HepG2 (cell line): ENCODE results near the gene DENND5B. TPM values are rescaled to one million over a fixed set of nuclear protein-coding genes. Genes with fewer than 3 reads are reported as not detected.

Source experiments
- ATAC-seq: fragments of 200-7000 bp; cut with Tn5 transposase; 3 replicates; pipeline ENCODE4 v1.9.1; 2020; ENCODE audit warnings: mild to moderate bottlenecking, moderate library complexity
- BruUV-seq: library from RNA; stranded (reverse); fragments of 400-500 nt; replicated peaks from 2 replicates; lab custom pipeline; 2021; lab: Mats Ljungman, UMichigan
- CTCF ChIA-PET: fragments of 300-600 bp; formaldehyde crosslinking; extraction: SDS; loops from one replicate; lab custom pipeline; 2021; ENCODE audit warnings: low total read pairs, inconsistent platforms, low intra/inter-chr PET ratio; lab: Yijun Ruan, JAX
- POLR2A ChIA-PET: fragments of 350-600 bp; sonication (Branson Sonifier 250); formaldehyde crosslinking; loops from one replicate; lab custom pipeline; 2020; ENCODE audit warnings: antibody characterized with exemption, inconsistent platforms; lab: Yijun Ruan, JAX
- DNase-seq: peaks from one replicate; pipeline ENCODE4 v3.0.0-alpha.2; 2015; ENCODE audit warnings: low spot score
- FAIRE-seq: peaks from 3 replicates; lab custom pipeline; 2011; peaks lifted over from hg19 to GRCh38; lab: Jason Lieb, UNC
- H2AFZ ChIP-seq: one replicate; pipeline ENCODE4 v1.6.1; 2011; ENCODE audit warnings: low read length, inconsistent platforms
- H3K27ac ChIP-seq: fragments of 300-600 bp; 3 replicates; pipeline ENCODE4 v1.8.0; 2011; ENCODE audit warnings: mixed run types, mild to moderate bottlenecking, mixed read lengths, low read length, inconsistent platforms; ENCODE audit not compliant: insufficient read depth; ENCODE audit errors: extremely low read length
- H3K27me3 ChIP-seq, 2 experiments: fragments of 200-600 bp in 1 of 2; 2 replicates in 1 of 2; 3 replicates in 1 of 2; pipeline versions ENCODE4 v1.6.0 to v1.8.0; 2011; ENCODE audit warnings: low read length in 2 of 2, mild to moderate bottlenecking in 2 of 2, moderate library complexity in 2 of 2, inconsistent platforms in 1 of 2; ENCODE audit not compliant: insufficient read depth in 2 of 2, control insufficient read depth in 1 of 2
- H3K36me3 ChIP-seq, 2 experiments: fragments of 200-600 bp in 1 of 2; replicated peaks in 1 of 2; 2 replicates in 1 of 2; 3 replicates in 1 of 2; pipeline versions ENCODE4 v1.5.1 to v1.8.0; 2011; ENCODE audit warnings: low read length in 2 of 2, inconsistent platforms in 1 of 2; ENCODE audit not compliant: insufficient read depth in 2 of 2, control insufficient read depth in 1 of 2
- H3K4me1 ChIP-seq: 2 replicates; pipeline ENCODE4 v1.5.1; 2012; ENCODE audit warnings: low read length, inconsistent platforms; ENCODE audit not compliant: insufficient read depth
- H3K4me2 ChIP-seq: 2 replicates; pipeline ENCODE4 v1.6.0; 2011; ENCODE audit warnings: low read depth, low read length, inconsistent platforms
- H3K4me3 ChIP-seq, 3 experiments: fragments of 200-600 bp in 1 of 3; sonication (generic), shearing (Covaris generic) in 1 of 3; replicated peaks in 1 of 3; 2 replicates each; pipeline ENCODE4 v1.5.1; 2011 to 2016; ENCODE audit warnings: low read length in 3 of 3, inconsistent platforms in 2 of 3, low read depth in 2 of 3, mild to moderate bottlenecking in 2 of 3, control low read depth in 1 of 3, mixed read lengths in 1 of 3; ENCODE audit not compliant: insufficient read depth in 1 of 3
- H3K79me2 ChIP-seq: one replicate; pipeline ENCODE4 v1.6.1; 2011; ENCODE audit warnings: low read length, inconsistent platforms; ENCODE audit not compliant: insufficient read depth
- H3K9ac ChIP-seq: 2 replicates; pipeline ENCODE4 v1.6.0; 2011; ENCODE audit warnings: mild to moderate bottlenecking, low read depth, low read length, inconsistent platforms; ENCODE audit not compliant: insufficient read depth
- H3K9me3 ChIP-seq: 2 replicates; pipeline ENCODE4 v1.5.1; 2012; ENCODE audit warnings: mild to moderate bottlenecking, low read length
- H4K20me1 ChIP-seq: 2 replicates; pipeline ENCODE4 v1.6.0; 2011; ENCODE audit warnings: inconsistent platforms, mild to moderate bottlenecking, low read length, moderate library complexity; ENCODE audit not compliant: insufficient read depth
- E2F5 ChIP-seq: sonication (generic); formaldehyde crosslinking; conservative IDR thresholded peaks from 2 replicates; pipeline ENCODE4 v1.4.0; 2020; ENCODE audit warnings: missing genetic modification reagents
- FIP1L1 ChIP-seq: fragments of 200-400 bp; formaldehyde crosslinking; IDR thresholded peaks from 2 replicates; pipeline ENCODE4 v1.6.1; 2018; ENCODE audit warnings: low read depth, mild to moderate bottlenecking, low read length, moderate library complexity, borderline replicate concordance; ENCODE audit not compliant: insufficient read depth
- FOXP1 ChIP-seq, 2 experiments: fragments of 450-650 bp in 1 of 2; IDR thresholded peaks; 2 replicates each; pipeline ENCODE4 v1.6.1; 2017 to 2018; ENCODE audit warnings: antibody characterized with exemption in 1 of 2
- HOXA5 ChIP-seq: sonication (generic); formaldehyde crosslinking; IDR thresholded peaks from 2 replicates; pipeline ENCODE4 v1.4.0; 2020; ENCODE audit warnings: missing genetic modification reagents
- KAT2B ChIP-seq: fragments of 150-350 bp; IDR thresholded peaks from 2 replicates; pipeline ENCODE4 v1.6.1; 2014; ENCODE audit warnings: low read depth, low read length, borderline replicate concordance
- MAFF ChIP-seq: IDR thresholded peaks from 2 replicates; pipeline ENCODE4 v1.6.1; 2011; ENCODE audit warnings: low read depth, low read length, improper control_type of control experiment
- PPARG ChIP-seq: conservative IDR thresholded peaks from 2 replicates; pipeline ENCODE4 v1.6.1; 2016; ENCODE audit warnings: missing biosample characterization, missing genetic modification reagents
- RAD21 ChIP-seq: fragments of 450-650 bp; formaldehyde crosslinking; IDR thresholded peaks from 2 replicates; pipeline ENCODE4 v1.5.0; 2020; ENCODE audit warnings: mild to moderate bottlenecking
- RELA ChIP-seq: sonication (generic); formaldehyde crosslinking; IDR thresholded peaks from 2 replicates; pipeline ENCODE4 v1.4.0; 2020; ENCODE audit warnings: missing genetic modification reagents
- SOX13 ChIP-seq, 3 experiments: fragments of 450-650 bp in 1 of 3; sonication (generic) in 1 of 3; formaldehyde crosslinking in 1 of 3; IDR thresholded peaks in 2 of 3; conservative IDR thresholded peaks in 1 of 3; 2 replicates each; pipeline versions ENCODE4 v1.5.0 to v1.6.1; 2016 to 2020; ENCODE audit warnings: antibody characterized with exemption in 1 of 3, mild to moderate bottlenecking in 1 of 3, missing compliant biosample characterization in 1 of 3, missing genetic modification reagents in 1 of 3, moderate library complexity in 1 of 3
- TBL1XR1 ChIP-seq: fragments of 150-350 bp; IDR thresholded peaks from 2 replicates; pipeline ENCODE4 v1.6.1; 2014; ENCODE audit warnings: borderline replicate concordance, low read length; ENCODE audit not compliant: partially characterized antibody
- TFAP4 ChIP-seq: sonication (generic); IDR thresholded peaks from 2 replicates; pipeline ENCODE4 v1.6.1; 2016; ENCODE audit warnings: low read depth, borderline replicate concordance
- U2AF1 ChIP-seq: fragments of 200-400 bp; formaldehyde crosslinking; optimal IDR thresholded peaks from 2 replicates; pipeline ENCODE3; 2017; ENCODE audit warnings: mild to moderate bottlenecking, low read depth, low read length
- ZNF274 ChIP-seq: sonication (generic); formaldehyde crosslinking; IDR thresholded peaks from 2 replicates; pipeline ENCODE4 v1.5.1; 2020; ENCODE audit warnings: mild to moderate bottlenecking, missing genetic modification reagents
- ZNF446 ChIP-seq: sonication (generic); formaldehyde crosslinking; IDR thresholded peaks from 2 replicates; pipeline ENCODE4 v1.5.0; 2020; ENCODE audit warnings: mild to moderate bottlenecking, missing genetic modification reagents
- ZNF639 ChIP-seq: conservative IDR thresholded peaks from 2 replicates; pipeline ENCODE4 v1.6.1; 2018; ENCODE audit warnings: missing genetic modification reagents
- ZNF782 ChIP-seq: sonication (generic); formaldehyde crosslinking; IDR thresholded peaks from 2 replicates; pipeline ENCODE4 v1.4.0; 2020; ENCODE audit warnings: missing genetic modification reagents, mild to moderate bottlenecking, borderline replicate concordance
- WGBS: methylation state at CpG from one replicate; pipeline ENCODE4 v1.1.6; 2017; ENCODE audit warnings: low lambda C conversion rate; 5-methylcytosine and 5-hydroxymethylcytosine counted together
- in situ Hi-C: cut with HindIII; loops from 2 replicates; pipeline ENCODE4 v1.10.0; 2017; ENCODE audit warnings: low pct_unique_long_range_greater_than_20kb; ENCODE audit not compliant: extremely low pct_ligation_motif_present
- intact Hi-C: fragments of 100-400 bp; cut with micrococcal nuclease; formaldehyde crosslinking; loops from one replicate; pipeline ENCODE4 v1.10.0; 2022; ENCODE audit not compliant: unreplicated experiment
- polyA plus RNA-seq, 8 experiments: library from polyadenylated mRNA; depleted of rRNA in 3 of 8; stranded (reverse) in 7 of 8; unstranded in 1 of 8; fragments of >200 nt; fragmentation: Illumina TruSeq in 4 of 8; extraction: Trizol in 4 of 8; gene quantifications; 2 replicates each; pipeline versions ENCODE4 v1.2.1 to v1.2.3, GENCODE V29; 2011 to 2016; ENCODE audit warnings: low read depth in 4 of 8, missing spikeins in 1 of 8, mixed read lengths in 1 of 8; ENCODE audit not compliant: insufficient read depth in 1 of 8
- total RNA-seq, 5 experiments: library from RNA; depleted of rRNA; stranded (reverse); fragments of >200 nt; fragmentation: Illumina TruSeq; extraction: Trizol; gene quantifications; 2 replicates each; pipeline ENCODE4 v1.2.3, GENCODE V29; 2016; ENCODE audit warnings: low read depth in 1 of 5
- TF ChIP-seq, protein P1 (sequence below): sonication (generic); formaldehyde crosslinking; IDR thresholded peaks from 2 replicates; pipeline ENCODE4 v1.5.0; 2020; ENCODE audit warnings: missing genetic modification reagents
- TF ChIP-seq, protein P2 (sequence below): sonication (generic); formaldehyde crosslinking; IDR thresholded peaks from 2 replicates; pipeline ENCODE4 v1.5.0; 2020; ENCODE audit warnings: mild to moderate bottlenecking, missing genetic modification reagents

The DENND5B gene
- total and polyA plus RNA-seq, 2 of the 13 experiments (the other 11 are each of a cell fraction or from before 2014, with no cell fraction given): 14.7 to 18.7 TPM

DNA sequence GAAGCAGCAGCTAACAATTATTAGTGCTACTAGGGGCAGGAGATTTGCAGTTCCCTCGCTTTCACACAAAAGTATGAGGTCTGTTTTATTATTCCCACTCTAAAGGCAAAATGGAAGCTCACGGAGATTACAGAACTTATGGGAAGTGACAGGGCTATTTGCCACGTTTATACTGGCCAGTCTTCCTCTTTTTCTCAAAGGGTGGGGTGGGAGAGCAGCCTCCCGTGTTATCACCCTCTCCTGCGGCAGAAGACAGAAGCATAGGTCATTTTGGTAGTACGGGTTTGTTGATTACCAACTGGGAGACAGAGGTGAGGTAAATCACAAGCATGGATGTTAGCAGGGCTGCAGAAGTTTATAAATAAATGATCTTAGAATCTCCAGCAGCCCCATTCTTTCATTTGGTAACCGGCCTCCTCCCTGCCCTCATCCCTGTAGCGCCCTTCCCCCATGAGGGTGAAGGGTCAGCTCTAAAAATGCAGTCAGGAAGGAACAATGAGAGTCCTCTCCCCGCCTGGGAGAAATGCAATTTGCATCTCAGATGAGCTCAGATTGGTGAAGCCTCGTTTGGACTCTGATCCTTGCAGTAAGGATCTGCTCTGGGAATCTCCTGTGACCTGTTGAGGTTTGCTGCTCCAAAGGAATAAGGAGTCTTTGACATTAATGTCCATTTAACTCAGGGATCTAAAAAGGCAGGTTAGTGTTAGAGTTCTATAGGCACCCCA is 220.2 kb downstream of the DENND5B start:
- H4K20me1 ChIP-seq: no peaks in the 10 kb centered on the region
- 3% methylated on average over 10 of the region's 10 CpGs for whole genome bisulfite sequencing
- peak overlapping the region; percentile 58 for H3K27ac ChIP-seq
- TSS peak; percentile 86 for BruUV-seq
- peaks cover 37% of the 10 kb centered on the region for H3K4me1 ChIP-seq
- intact Hi-C loops (loop anchor here (1.0 kb wide), 1 partner anchor 8 kb away; no protein-coding TSS in a partner anchor), in situ Hi-C loops (no loop called here)
- ATAC-seq (peak; percentile 81), DNase-seq (peak; percentile 77), FAIRE-seq (peak; percentile 78)
- peak overlapping the region; percentile 89 for H3K4me2 ChIP-seq
- H2AFZ ChIP-seq: peak overlapping the region; percentile 95
- H3K4me3 ChIP-seq: peak overlapping the region; percentile 54 to 59 (median 57)
- POLR2A ChIA-PET: interaction anchor here (0.6 to 1.7 kb wide), 9 partner anchors 8 to 219 kb away, joined by 3 to 36 read pairs (median 5); partner anchors contain the start of gene SINHCAF
- H3K36me3 ChIP-seq: no peaks in the 10 kb centered on the region
- no peaks in the 10 kb centered on the region for H3K27me3 ChIP-seq
- no peaks in the 10 kb centered on the region for H3K79me2 ChIP-seq
- peak overlapping the region; percentile 58 for H3K9ac ChIP-seq
- CTCF ChIA-PET: no interaction called here
- no peaks in the 10 kb centered on the region for H3K9me3 ChIP-seq
- TF ChIP-seq HOXA5 (CRISPR knock-in tag): no peak
- no peak for TF ChIP-seq ZNF639 (CRISPR knock-in tag)
- TF ChIP-seq PPARG (CRISPR knock-in tag): peak; percentile 91
- TF ChIP-seq FIP1L1: no peak
- TF ChIP-seq, protein P1, sequence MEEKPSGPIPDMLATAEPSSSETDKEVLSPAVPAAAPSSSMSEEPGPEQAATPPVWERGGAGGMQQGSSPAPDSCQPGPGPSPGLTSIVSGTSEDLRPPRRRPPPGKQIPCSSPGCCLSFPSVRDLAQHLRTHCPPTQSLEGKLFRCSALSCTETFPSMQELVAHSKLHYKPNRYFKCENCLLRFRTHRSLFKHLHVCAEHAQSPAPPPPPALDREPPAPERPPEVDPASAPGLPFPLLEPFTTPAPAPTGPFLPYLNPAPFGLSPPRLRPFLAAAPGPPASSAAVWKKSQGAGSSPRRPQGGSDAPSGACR (CRISPR knock-in tag): no peak
- TF ChIP-seq FOXP1 (IDR thresholded peaks at IDR 0.05): no peak
- TF ChIP-seq FOXP1 (CRISPR knock-in tag; IDR thresholded peaks at IDR 0.05): no peak
- no peak for TF ChIP-seq TFAP4
- TF ChIP-seq MAFF: no peak
- TF ChIP-seq RAD21 (CRISPR knock-in tag): no peak
- TF ChIP-seq ZNF274: no peak
- TF ChIP-seq E2F5 (CRISPR knock-in tag): no peak
- no peak for TF ChIP-seq RELA (CRISPR knock-in tag)
- TF ChIP-seq KAT2B: no peak
- TF ChIP-seq TBL1XR1: no peak
- no peak for TF ChIP-seq U2AF1
- no peak for TF ChIP-seq SOX13 (IDR thresholded peaks at IDR 0.05)
- peak in 1 of 2 experiments; percentile 81; a peak in 2 of 4 replicates for TF ChIP-seq SOX13 (CRISPR knock-in tag; conservative IDR thresholded peaks at IDR 0.05 in 1 of 2, IDR thresholded peaks at IDR 0.05 in 1 of 2)
- TF ChIP-seq, protein P2, sequence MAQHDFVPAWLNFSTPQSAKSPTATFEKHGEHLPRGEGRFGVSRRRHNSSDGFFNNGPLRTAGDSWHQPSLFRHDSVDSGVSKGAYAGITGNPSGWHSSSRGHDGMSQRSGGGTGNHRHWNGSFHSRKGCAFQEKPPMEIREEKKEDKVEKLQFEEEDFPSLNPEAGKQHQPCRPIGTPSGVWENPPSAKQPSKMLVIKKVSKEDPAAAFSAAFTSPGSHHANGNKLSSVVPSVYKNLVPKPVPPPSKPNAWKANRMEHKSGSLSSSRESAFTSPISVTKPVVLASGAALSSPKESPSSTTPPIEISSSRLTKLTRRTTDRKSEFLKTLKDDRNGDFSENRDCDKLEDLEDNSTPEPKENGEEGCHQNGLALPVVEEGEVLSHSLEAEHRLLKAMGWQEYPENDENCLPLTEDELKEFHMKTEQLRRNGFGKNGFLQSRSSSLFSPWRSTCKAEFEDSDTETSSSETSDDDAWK (CRISPR knock-in tag): no peak
- no peak for TF ChIP-seq ZNF446
- TF ChIP-seq ZNF782: no peak
